ENCODE results near the gene PCDHA6. TPM values are rescaled to one million over a fixed set of nuclear protein-coding genes. Genes with fewer than 3 reads are reported as not detected.
"Not testable (repeated sequence)": the region's sequence is repeated elsewhere in the genome, so short reads cannot be mapped to it uniquely, and the experiment has no call there.

PCDHA6 gene, protein sequence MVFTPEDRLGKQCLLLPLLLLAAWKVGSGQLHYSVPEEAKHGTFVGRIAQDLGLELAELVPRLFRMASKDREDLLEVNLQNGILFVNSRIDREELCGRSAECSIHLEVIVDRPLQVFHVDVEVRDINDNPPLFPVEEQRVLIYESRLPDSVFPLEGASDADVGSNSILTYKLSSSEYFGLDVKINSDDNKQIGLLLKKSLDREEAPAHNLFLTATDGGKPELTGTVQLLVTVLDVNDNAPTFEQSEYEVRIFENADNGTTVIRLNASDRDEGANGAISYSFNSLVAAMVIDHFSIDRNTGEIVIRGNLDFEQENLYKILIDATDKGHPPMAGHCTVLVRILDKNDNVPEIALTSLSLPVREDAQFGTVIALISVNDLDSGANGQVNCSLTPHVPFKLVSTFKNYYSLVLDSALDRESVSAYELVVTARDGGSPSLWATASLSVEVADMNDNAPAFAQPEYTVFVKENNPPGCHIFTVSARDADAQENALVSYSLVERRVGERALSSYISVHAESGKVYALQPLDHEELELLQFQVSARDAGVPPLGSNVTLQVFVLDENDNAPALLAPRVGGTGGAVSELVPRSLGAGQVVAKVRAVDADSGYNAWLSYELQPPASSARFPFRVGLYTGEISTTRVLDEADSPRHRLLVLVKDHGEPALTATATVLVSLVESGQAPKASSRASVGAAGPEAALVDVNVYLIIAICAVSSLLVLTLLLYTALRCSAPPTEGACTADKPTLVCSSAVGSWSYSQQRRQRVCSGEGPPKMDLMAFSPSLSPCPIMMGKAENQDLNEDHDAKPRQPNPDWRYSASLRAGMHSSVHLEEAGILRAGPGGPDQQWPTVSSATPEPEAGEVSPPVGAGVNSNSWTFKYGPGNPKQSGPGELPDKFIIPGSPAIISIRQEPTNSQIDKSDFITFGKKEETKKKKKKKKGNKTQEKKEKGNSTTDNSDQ
- total RNA-seq, result 0.88 and 1.1 TPM in 2 replicates

DNA sequence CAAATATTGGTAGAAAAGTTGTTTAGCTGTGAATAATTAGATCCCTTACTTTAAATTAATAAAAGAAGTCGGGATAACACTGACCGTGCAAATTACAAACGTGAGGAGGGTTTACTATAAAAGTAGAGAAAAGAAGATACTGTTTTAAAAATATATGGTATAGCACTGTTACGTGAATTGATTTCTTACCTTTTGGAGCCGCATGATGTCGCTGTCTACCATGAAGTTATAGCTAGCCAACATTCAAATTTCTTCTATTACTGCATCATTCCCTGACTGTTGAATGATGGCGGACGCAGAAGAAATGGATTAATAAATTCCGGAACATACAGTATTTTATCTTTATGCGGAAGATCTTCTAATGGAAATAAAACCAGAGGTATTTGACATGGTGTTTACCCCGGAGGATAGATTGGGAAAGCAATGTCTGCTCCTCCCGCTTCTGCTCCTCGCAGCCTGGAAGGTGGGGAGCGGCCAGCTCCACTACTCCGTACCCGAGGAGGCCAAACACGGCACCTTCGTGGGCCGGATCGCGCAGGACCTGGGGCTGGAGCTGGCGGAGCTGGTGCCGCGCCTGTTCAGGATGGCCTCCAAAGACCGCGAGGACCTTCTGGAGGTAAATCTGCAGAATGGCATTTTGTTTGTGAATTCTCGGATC is at the start of gene PCDHA6:
Gene PCDHA6, plus strand, starts transcription at position 257 of the 658 bp plus-strand sequence. Its CDS starts 132 bp downstream, at position 389.
- H3K27me3 ChIP-seq (ENCODE audit: insufficient read depth, low read length), result no peaks in the 10 kb centered on the region
- H3K36me3 ChIP-seq (ENCODE audit: insufficient read depth, low read length), result no peaks in the 10 kb centered on the region
- no peak within 1 kb of the TSS for H2AFZ ChIP-seq (ENCODE audit: low read length)
- no peaks in the 10 kb centered on the region for H3K9me3 ChIP-seq (ENCODE audit: low read depth, low read length)
- no peak for DNase-seq (ENCODE audit: insufficient read length, low spot score, missing footprints)
- H3K79me2 ChIP-seq (ENCODE audit: insufficient read depth, low read length), result no peaks in the 10 kb centered on the region
- peak within 1 kb of the TSS; percentile 41 for H3K4me3 ChIP-seq (ENCODE audit: insufficient read depth, low read length)
- no peak within 1 kb of the TSS for H3K27ac ChIP-seq (ENCODE audit: low read depth, low read length)
- H4K20me1 ChIP-seq (ENCODE audit: insufficient read depth, low read length), result no peaks in the 10 kb centered on the region
- no peaks in the 10 kb centered on the region for H3K4me1 ChIP-seq (ENCODE audit: insufficient read depth, low read length)
- TF ChIP-seq, protein P1, sequence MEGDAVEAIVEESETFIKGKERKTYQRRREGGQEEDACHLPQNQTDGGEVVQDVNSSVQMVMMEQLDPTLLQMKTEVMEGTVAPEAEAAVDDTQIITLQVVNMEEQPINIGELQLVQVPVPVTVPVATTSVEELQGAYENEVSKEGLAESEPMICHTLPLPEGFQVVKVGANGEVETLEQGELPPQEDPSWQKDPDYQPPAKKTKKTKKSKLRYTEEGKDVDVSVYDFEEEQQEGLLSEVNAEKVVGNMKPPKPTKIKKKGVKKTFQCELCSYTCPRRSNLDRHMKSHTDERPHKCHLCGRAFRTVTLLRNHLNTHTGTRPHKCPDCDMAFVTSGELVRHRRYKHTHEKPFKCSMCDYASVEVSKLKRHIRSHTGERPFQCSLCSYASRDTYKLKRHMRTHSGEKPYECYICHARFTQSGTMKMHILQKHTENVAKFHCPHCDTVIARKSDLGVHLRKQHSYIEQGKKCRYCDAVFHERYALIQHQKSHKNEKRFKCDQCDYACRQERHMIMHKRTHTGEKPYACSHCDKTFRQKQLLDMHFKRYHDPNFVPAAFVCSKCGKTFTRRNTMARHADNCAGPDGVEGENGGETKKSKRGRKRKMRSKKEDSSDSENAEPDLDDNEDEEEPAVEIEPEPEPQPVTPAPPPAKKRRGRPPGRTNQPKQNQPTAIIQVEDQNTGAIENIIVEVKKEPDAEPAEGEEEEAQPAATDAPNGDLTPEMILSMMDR (IDR thresholded peaks at IDR 0.05; ENCODE audit: extremely low read depth, low read depth, low read length), result no peak
- no peak within 1 kb of the TSS for H3K4me2 ChIP-seq (ENCODE audit: insufficient read depth, low read length)

DNA sequence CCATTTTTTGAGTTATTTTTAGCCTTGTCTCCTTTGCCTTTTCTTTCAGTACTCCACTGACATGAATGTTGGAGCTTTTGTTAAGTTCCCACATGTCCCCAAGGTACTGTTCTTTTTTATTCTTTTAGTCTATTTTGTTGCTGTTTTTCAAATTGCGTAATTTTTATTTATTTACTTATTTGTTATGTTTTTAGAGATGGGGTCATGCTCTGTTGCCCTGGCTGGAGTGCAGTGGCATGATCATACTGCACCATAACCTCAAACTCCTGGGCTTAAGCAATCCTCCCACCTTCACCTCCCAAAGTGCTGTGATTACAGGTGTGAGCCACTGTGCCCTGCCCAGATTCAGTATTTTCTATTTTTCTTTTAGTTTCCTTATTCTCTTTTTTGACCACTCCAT is 47.2 kb upstream of the PCDHA6 start:
- Histone ChIP-seq H2AFZ (ENCODE audit: low read length) (no peak overlapping the region), H3K79me2 (ENCODE audit: insufficient read depth, low read length) (no peaks in the 10 kb centered on the region), H3K36me3 (ENCODE audit: insufficient read depth, low read length) (no peaks in the 10 kb centered on the region), H3K27ac (ENCODE audit: low read depth, low read length) (no peak overlapping the region), H3K4me3 (ENCODE audit: insufficient read depth, low read length) (no peak overlapping the region), H3K9me3 (ENCODE audit: low read depth, low read length) (no peaks in the 10 kb centered on the region), H3K4me2 (ENCODE audit: insufficient read depth, low read length) (no peak overlapping the region), H3K27me3 (ENCODE audit: insufficient read depth, low read length) (no peaks in the 10 kb centered on the region), H3K4me1 (ENCODE audit: insufficient read depth, low read length) (no peaks in the 10 kb centered on the region), H4K20me1 (ENCODE audit: insufficient read depth, low read length) (no peaks in the 10 kb centered on the region)
- TF ChIP-seq, protein P1 (IDR thresholded peaks at IDR 0.05; ENCODE audit: extremely low read depth, low read depth, low read length), result no peak
- DNase-seq (ENCODE audit: insufficient read length, low spot score, missing footprints), result no peak

DNA sequence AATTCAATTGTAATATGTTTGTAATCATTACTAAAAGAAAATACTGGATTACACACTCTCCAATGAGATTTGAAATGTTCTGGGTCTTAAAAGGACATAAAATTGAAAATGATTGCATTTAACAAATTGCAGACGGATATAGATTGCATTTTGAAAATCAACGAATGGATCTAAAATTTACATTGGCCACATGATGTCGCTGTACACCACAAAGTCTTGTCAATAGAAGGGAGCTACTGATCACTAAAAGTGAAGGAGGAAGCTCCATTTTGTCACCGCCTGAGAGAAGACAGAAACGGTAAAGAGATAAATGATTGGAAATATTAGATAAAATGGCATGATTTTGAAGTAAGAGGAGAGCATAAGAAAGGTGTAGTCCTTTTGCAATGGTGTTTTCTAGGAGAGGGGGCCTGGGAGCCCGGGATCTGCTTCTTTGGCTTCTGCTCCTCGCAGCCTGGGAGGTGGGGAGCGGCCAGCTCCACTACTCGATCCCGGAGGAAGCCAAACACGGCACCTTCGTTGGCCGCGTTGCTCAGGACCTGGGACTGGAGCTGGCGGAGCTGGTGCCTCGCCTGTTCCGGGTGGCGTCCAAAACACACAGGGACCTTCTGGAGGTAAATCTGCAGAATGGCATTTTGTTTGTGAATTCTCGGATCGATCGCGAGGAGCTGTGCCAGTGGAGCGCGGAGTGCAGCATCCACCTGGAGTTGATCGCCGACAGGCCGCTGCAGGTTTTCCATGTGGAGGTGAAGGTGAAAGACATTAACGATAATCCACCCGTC is 41.7 kb upstream of the PCDHA6 start, which contains the start of gene PCDHA1:
Gene PCDHA1, plus strand, starts transcription at position 236 of the 782 bp plus-strand sequence.
- Histone ChIP-seq H3K4me2 (ENCODE audit: insufficient read depth, low read length) (no peak within 1 kb of the TSS), H3K9me3 (ENCODE audit: low read depth, low read length) (peaks cover 4% of the 10 kb centered on the region), H2AFZ (ENCODE audit: low read length) (no peak within 1 kb of the TSS), H3K4me3 (ENCODE audit: insufficient read depth, low read length) (no peak within 1 kb of the TSS), H3K4me1 (ENCODE audit: insufficient read depth, low read length) (no peaks in the 10 kb centered on the region), H3K27ac (ENCODE audit: low read depth, low read length) (no peak within 1 kb of the TSS), H3K79me2 (ENCODE audit: insufficient read depth, low read length) (no peaks in the 10 kb centered on the region), H4K20me1 (ENCODE audit: insufficient read depth, low read length) (no peaks in the 10 kb centered on the region), H3K27me3 (ENCODE audit: insufficient read depth, low read length) (no peaks in the 10 kb centered on the region), H3K36me3 (ENCODE audit: insufficient read depth, low read length) (no peaks in the 10 kb centered on the region)
- TF ChIP-seq, protein P1 (IDR thresholded peaks at IDR 0.05; ENCODE audit: extremely low read depth, low read depth, low read length), result no peak
- no peak for DNase-seq (ENCODE audit: insufficient read length, low spot score, missing footprints)

DNA sequence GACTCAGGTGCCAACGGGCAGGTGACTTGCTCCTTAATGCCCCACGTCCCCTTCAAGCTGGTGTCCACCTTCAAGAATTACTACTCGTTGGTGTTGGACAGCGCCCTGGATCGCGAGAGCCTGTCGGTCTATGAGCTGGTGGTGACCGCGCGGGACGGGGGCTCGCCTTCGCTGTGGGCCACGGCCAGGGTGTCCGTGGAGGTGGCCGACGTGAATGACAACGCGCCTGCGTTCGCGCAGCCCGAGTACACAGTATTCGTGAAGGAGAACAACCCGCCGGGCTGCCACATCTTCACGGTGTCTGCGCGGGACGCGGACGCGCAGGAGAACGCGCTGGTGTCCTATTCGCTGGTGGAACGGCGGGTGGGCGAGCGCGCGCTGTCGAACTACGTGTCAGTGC is 40.3 kb upstream of the PCDHA6 start:
- not testable (repeated sequence) for H3K4me1 ChIP-seq (ENCODE audit: insufficient read depth, low read length); H3K79me2 ChIP-seq (ENCODE audit: insufficient read depth, low read length); H3K27me3 ChIP-seq (ENCODE audit: insufficient read depth, low read length); H4K20me1 ChIP-seq (ENCODE audit: insufficient read depth, low read length); H3K27ac ChIP-seq (ENCODE audit: low read depth, low read length); H2AFZ ChIP-seq (ENCODE audit: low read length); H3K4me2 ChIP-seq (ENCODE audit: insufficient read depth, low read length); H3K36me3 ChIP-seq (ENCODE audit: insufficient read depth, low read length); H3K4me3 ChIP-seq (ENCODE audit: insufficient read depth, low read length); DNase-seq (ENCODE audit: insufficient read length, low spot score, missing footprints); H3K9me3 ChIP-seq (ENCODE audit: low read depth, low read length)

DNA sequence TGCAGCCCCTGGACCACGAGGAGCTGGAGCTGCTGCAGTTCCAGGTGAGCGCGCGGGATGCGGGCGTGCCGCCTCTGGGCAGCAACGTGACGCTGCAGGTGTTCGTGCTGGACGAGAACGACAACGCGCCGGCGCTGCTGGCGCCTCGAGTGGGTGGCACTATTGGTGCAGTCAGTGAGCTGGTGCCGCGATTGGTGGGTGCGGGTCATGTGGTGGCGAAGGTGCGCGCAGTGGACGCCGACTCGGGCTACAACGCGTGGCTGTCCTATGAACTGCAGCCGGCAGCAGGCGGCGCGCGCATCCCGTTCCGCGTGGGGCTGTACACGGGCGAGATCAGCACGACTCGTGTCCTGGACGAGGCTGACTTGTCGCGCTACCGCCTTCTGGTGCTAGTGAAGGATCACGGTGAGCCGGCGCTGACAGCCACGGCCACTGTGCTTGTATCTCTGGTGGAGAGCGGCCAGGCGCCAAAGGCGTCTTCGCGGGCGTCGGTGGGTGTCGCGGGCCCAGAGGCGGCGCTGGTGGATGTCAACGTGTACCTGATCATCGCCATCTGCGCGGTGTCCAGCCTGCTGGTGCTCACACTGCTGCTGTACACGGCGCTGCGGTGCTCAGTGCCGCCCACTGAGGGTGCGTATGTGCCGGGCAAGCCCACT is 39.8 kb upstream of the PCDHA6 start:
- H3K27me3 ChIP-seq (ENCODE audit: insufficient read depth, low read length); H3K4me3 ChIP-seq (ENCODE audit: insufficient read depth, low read length); H3K9me3 ChIP-seq (ENCODE audit: low read depth, low read length); H3K4me1 ChIP-seq (ENCODE audit: insufficient read depth, low read length); H3K36me3 ChIP-seq (ENCODE audit: insufficient read depth, low read length); H3K27ac ChIP-seq (ENCODE audit: low read depth, low read length); H4K20me1 ChIP-seq (ENCODE audit: insufficient read depth, low read length); H2AFZ ChIP-seq (ENCODE audit: low read length); H3K79me2 ChIP-seq (ENCODE audit: insufficient read depth, low read length); DNase-seq (ENCODE audit: insufficient read length, low spot score, missing footprints); H3K4me2 ChIP-seq (ENCODE audit: insufficient read depth, low read length): not testable (repeated sequence)
